ENCODE results near the gene B4GALT5.

GRCh38 chr20:49691818-49692568 is 21.7 kb downstream of the B4GALT5 start:
- TF ChIP-seq CTCF (conservative IDR thresholded peaks at IDR 0.05 in 1 of 2, IDR thresholded peaks at IDR 0.05 in 1 of 2; ENCODE audit: extremely low read depth in 1 of 2, insufficient read depth in 1 of 2, low read depth in 1 of 2, low read length in 2 of 2) (no peak), EZH2 (IDR thresholded peaks at IDR 0.05; ENCODE audit: borderline replicate concordance, low read length) (no peak)
